Sciatic nerve (tissue), 2 donors: ENCODE results near the gene ZBTB20. TPM values are rescaled to one million over a fixed set of nuclear protein-coding genes. Genes with fewer than 3 reads are reported as not detected.

Experiments
- ATAC-seq: fragments of 200-7000 bp; cut with Tn5 transposase; one replicate; pipeline ENCODE4 v1.9.1; 2020; ENCODE audit warnings: mild to moderate bottlenecking, moderate library complexity
- DNase-seq: peaks from one replicate; pipeline ENCODE4 v3.0.0-alpha.2; 2020; ENCODE audit warnings: low spot score
- intact Hi-C: fragments of 100-400 bp; cut with DNase I; formaldehyde crosslinking; loops from one replicate; pipeline ENCODE4 v1.14.2; 2022
- total RNA-seq: library from RNA; stranded (reverse); fragmentation: NEBNext Ultra II Directional; extraction: Animal tissue kit (Norgen Biotek cat#: 25700); gene quantifications from one replicate; pipeline ENCODE4 v1.2.1, GENCODE V29; 2021
- donor health status: DM: no; HTN: no; CAD: no.
- donor health status: DM: no; HTN: no; CAD: no.

The ZBTB20 gene
- total RNA-seq, 1 donor from 2014 or later = 145 TPM

DNA sequence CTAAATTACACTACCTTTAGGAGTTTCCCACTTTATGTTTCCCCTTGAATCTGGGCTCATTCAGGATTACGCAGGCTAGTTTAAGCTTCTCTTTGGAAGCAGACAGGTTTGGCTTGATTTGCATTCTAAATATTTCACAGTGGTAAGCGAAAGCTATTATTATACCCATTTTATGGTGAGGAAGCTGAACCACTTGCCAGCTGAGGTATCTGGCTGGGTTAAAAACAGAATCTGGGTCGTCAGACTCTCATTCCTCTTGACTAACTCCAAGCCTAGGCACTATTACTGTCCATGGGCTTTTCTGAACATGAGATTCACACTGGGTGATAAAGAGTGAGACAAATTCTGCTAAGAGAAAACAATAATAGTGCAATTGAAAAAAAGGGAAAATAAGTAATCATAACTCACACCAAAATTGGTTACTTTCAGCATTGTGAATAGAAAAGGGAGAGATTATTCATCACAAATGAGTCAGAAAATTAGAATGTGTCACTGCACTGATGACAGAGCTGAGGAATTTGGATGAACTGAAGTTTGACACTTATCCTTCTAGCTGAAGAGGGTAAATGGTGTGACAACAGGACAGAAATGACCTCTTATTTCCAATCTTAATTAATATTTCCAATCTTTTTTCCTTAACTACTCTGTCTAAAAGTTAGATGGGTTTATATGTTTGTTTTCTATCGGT lies 642.0 kb downstream of the ZBTB20 start:
- no peak for DNase-seq
- intact Hi-C loops = no loop called here
- ATAC-seq = no peak

- intact Hi-C loops = no loop called here
- DNase-seq (no peak), ATAC-seq (no peak)
Observed at GRCh38 chr3:114502204-114502603, 644.9 kb downstream of the ZBTB20 start.

- no peak for DNase-seq
- ATAC-seq = no peak
- intact Hi-C loops = no loop called here
Observed at GRCh38 chr3:114499976-114500375, 647.1 kb downstream of the ZBTB20 start.

DNA sequence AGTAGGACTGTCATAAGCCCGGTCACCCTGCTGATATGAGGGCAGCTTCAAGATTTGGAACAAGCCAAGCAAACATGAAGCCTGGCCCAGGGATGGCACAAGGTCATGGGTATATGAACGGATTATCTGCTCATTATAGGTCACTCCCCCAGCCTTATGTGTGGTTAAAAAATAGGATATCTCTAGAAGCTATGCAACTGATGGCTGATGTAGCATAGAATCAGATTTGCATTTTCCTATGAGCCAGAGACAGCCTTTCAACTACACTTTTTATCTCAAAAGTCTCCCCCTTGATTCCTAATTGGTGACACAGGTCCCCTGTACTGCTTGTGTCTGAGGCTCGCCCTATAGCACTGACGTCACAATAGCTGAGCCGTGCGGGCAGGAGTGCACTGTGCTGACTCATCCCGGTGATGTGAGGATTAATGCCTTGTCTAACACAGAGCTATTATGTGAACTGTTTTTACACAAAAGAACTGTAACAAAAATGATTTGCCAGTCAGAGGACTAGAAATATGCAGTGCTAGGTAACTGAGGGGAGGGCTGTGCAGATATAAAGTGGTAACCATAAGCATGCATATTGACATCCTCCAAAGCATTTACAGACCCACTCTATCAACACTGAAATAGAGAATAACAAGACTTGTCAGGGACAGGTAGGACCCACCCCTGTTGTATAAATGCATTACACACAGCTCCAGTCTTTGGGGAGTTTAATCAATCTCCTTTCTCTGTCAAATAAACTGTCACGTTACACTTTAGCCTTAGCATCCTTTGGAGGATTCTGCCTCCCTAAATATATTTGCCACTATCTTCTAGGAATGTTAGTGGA lies 648.3 kb downstream of the ZBTB20 start:
- DNase-seq = no peak
- ATAC-seq = no peak
- intact Hi-C loops = no loop called here

GRCh38 chr3:114496874-114497273 lies 650.2 kb downstream of the ZBTB20 start:
- DNase-seq = no peak
- ATAC-seq = peak; percentile 94
- intact Hi-C loops = no loop called here

- no peak for DNase-seq
- intact Hi-C loops = no loop called here
- no peak for ATAC-seq
Observed at GRCh38 chr3:114496466-114496865, 650.6 kb downstream of the ZBTB20 start.

DNA sequence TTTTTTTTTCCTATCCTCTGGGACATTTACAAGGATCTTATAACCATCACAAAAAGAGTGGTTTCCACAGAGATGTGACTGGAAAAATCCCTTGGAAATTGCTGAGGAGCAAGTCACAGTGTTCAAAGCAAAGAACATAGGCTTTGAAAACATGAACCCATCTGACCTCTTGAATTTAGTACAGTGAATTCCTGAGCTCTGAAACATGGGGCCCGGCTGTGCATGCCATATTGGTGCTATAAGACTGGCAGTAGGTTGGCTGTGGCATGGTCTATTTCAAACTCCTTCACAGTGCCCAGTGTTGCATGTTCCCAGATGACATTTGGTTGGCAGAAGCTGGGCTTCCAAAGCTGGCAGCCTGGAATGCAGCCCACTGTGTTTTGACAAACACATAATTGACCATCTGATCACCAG lies 651.1 kb downstream of the ZBTB20 start:
- peak; percentile 19 for ATAC-seq
- intact Hi-C loops = no loop called here
- DNase-seq = no peak

DNA sequence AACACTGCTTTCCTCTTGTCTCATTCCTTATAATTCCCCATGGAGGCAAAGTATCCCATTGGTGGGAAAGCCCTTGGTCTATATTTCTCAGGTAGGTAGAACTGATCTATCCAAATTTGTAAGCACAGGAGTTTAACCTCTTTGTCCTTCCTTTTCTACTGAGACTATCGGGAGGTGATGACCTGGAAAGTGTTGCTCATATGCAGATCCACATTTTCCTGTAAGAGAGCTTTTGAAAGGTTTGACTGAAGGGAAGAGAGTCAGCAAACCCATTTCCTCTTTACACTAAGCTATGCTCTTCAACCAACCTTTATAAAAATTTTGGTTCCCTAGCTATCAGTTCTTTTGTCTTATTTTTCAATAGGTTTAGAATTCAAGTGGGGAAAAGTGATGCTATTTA lies 652.6 kb downstream of the ZBTB20 start:
- no peak for ATAC-seq
- DNase-seq = no peak
- intact Hi-C loops = no loop called here

DNA sequence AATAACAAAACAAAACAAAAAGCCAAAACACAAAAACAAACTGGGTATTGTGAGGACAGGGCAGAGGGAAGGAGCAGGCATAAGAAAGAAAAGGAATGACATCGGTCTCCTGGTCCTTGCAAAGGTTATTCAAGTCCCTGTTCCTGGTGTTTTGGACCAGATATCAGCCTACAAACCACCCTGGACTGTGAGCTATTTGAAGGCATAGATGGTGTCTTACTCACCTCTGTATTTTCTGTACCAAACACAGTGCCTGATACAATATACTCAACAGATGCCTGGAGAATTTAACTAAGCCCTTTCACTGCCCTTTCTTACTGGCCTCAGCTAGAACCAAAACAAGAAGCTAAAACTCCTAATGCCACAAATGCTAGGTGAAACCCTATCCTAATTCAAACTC lies 656.3 kb downstream of the ZBTB20 start:
- ATAC-seq (no peak), DNase-seq (no peak)
- intact Hi-C loops = no loop called here

DNA sequence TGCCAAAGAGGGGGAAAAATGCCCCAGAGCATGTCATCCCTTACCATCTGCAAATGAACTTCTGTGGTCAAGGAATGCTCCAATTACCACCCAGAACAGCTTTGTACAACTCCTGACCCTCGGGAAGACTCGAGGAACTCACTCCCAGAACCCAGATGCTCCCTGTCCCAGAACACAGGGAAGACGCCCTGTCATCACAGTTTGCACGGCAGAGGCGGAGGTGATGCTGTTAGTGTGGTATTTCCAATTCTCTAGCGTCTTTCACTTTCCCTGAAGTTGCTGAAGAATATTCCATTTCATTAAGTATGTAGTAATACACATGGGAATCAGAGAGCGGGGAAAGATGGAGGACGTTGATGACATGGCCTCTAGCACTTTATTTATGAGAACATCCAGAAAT lies 659.6 kb downstream of the ZBTB20 start:
- no peak for ATAC-seq
- no peak for DNase-seq
- intact Hi-C loops = no loop called here

DNA sequence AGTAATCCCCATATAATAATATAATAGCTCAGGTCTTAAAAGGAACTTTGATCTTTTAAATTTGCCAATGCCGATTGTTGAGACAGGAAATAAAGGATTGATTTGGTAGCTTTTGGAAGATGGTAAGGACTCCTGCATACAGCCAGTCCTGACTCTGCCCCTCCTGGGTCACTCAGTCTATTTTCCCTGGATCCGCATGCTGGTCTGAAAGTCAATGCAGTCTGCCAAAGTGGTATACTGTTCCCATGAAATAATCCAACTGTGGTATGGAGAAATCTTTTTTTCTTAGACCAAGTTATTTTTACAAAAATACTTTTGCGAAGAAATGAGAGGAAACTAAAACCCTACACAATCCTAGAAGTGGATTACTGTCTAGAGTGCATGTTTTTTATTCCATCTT lies 662.2 kb downstream of the ZBTB20 start:
- intact Hi-C loops = no loop called here
- no peak for DNase-seq
- peak; percentile 62 for ATAC-seq

GRCh38 chr3:114481113-114481512 lies 666.0 kb downstream of the ZBTB20 start:
- ATAC-seq = no peak
- no peak for DNase-seq
- intact Hi-C loops = no loop called here

GRCh38 chr3:114480442-114480841 lies 666.6 kb downstream of the ZBTB20 start:
- ATAC-seq = peak; percentile 74
- intact Hi-C loops = no loop called here
- DNase-seq = no peak

GRCh38 chr3:114478801-114479200 lies 668.3 kb downstream of the ZBTB20 start:
- intact Hi-C loops = no loop called here
- DNase-seq (no peak), ATAC-seq (no peak)

DNA sequence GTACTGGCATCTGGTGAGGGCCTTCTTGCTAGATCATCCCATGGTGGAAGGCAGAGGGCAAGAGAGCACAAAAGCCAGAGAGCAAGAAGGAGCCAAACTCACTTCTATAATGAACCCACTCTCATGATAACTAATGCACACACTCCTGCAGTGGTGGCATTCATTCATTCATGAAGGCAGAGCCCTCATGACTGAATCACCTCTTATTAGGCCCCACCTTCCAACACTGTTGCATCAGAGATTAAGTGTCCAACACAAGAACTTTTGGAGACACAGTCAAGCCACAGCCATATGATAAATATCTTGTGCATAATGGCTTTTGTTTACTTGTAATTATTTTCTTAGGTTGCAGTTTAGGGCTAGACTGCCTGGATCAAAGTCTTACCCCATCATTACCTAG lies 670.6 kb downstream of the ZBTB20 start:
- DNase-seq (no peak), ATAC-seq (no peak)
- intact Hi-C loops = no loop called here

DNA sequence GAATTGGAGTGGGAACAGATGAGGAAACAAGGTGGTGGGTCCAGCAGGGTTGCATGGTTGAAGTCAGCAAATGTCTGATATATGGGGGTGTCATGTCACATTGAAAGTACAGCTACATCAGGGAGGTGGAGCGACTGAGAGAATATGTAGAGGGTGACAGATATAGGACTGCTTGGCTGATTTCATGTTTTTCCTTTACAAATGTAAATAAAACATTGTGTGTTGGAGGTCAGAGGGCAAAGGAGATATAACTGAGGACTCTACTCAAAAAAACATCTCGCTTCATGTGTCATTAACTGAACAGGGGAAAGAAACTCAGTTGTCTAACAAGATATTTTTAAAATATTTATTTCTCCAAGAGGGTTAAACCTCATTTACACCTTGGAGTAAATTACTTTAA lies 675.6 kb downstream of the ZBTB20 start:
- intact Hi-C loops = no loop called here
- ATAC-seq (no peak), DNase-seq (no peak)

DNA sequence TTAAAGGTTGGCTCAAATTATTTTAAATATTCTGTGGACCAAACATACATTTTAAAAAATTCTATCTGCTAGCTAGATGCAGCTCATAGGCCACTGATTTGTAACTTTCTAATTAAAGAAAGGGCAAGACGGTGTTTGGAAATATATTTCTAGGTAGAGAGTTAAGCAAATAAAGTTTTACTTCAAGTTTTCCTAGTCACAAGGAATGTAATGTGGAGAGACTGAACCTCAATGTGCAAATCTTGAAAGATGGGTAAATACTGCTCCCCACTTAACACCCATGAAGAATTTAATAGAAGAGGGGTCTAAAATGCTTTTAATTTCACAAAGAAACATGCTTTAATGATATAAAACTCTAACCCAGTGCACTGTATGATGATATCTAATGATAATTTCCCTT lies 678.0 kb downstream of the ZBTB20 start:
- DNase-seq (no peak), ATAC-seq (no peak)
- intact Hi-C loops = no loop called here

DNA sequence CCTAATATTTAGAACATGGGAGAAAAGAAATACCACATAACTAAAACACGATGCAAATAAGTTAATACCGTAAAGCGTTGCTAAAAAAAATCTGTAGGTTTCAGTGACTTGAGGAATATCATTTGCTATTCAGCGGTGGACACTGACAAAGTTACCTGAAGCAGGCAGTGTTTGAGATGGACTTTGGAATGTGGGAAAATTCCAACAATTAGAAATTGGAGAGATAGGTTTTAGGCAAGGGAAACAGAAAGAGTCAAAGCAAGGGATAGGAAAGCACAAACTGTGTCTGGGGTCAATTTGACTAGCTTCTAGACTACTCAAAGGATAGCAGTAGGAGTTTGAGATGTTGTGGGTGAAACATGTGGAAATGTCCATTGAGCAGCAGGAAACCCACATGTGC lies 680.3 kb downstream of the ZBTB20 start:
- DNase-seq (no peak), ATAC-seq (no peak)
- intact Hi-C loops = no loop called here

GRCh38 chr3:114466251-114466650 lies 680.8 kb downstream of the ZBTB20 start:
- ATAC-seq (no peak), DNase-seq (no peak)
- intact Hi-C loops = no loop called here

GRCh38 chr3:114464548-114464947 lies 682.5 kb downstream of the ZBTB20 start:
- ATAC-seq = no peak
- DNase-seq = no peak
- intact Hi-C loops = no loop called here

GRCh38 chr3:114462750-114463149 lies 684.3 kb downstream of the ZBTB20 start:
- intact Hi-C loops = no loop called here
- no peak for DNase-seq
- no peak for ATAC-seq
